ENCODE measurements around the gene TTC7B.

- TF ChIP-seq YY1 (IDR thresholded peaks at IDR 0.05; ENCODE audit: low read depth) (no peak), TCF12 (IDR thresholded peaks at IDR 0.05; ENCODE audit: low read depth) (no peak), CEBPB (IDR thresholded peaks at IDR 0.05) (no peak), EGR1 (IDR thresholded peaks at IDR 0.05) (no peak), NFIC (IDR thresholded peaks at IDR 0.05) (no peak), EP300 (IDR thresholded peaks at IDR 0.05; ENCODE audit: borderline replicate concordance) (no peak), RAD21 (IDR thresholded peaks at IDR 0.05; ENCODE audit: low read depth) (no peak)
- TF ChIP-seq, protein P1, sequence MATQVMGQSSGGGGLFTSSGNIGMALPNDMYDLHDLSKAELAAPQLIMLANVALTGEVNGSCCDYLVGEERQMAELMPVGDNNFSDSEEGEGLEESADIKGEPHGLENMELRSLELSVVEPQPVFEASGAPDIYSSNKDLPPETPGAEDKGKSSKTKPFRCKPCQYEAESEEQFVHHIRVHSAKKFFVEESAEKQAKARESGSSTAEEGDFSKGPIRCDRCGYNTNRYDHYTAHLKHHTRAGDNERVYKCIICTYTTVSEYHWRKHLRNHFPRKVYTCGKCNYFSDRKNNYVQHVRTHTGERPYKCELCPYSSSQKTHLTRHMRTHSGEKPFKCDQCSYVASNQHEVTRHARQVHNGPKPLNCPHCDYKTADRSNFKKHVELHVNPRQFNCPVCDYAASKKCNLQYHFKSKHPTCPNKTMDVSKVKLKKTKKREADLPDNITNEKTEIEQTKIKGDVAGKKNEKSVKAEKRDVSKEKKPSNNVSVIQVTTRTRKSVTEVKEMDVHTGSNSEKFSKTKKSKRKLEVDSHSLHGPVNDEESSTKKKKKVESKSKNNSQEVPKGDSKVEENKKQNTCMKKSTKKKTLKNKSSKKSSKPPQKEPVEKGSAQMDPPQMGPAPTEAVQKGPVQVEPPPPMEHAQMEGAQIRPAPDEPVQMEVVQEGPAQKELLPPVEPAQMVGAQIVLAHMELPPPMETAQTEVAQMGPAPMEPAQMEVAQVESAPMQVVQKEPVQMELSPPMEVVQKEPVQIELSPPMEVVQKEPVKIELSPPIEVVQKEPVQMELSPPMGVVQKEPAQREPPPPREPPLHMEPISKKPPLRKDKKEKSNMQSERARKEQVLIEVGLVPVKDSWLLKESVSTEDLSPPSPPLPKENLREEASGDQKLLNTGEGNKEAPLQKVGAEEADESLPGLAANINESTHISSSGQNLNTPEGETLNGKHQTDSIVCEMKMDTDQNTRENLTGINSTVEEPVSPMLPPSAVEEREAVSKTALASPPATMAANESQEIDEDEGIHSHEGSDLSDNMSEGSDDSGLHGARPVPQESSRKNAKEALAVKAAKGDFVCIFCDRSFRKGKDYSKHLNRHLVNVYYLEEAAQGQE (IDR thresholded peaks at IDR 0.05; ENCODE audit: low read depth) = no peak
Observed at GRCh38 chr14:90750191-90750590, 66.0 kb downstream of the TTC7B start.
